ENCODE measurements around the gene PITPNM1. TPM values are rescaled to one million over a fixed set of nuclear protein-coding genes. Genes with fewer than 3 reads are reported as not detected.
"Not testable (repeated sequence)": the region's sequence is repeated elsewhere in the genome, so short reads cannot be mapped to it uniquely, and the experiment has no call there.

PITPNM1 gene
- polyA plus RNA-seq (2013), result 6.5 TPM

GRCh38 chr11:67504950-67505581 is at the start of gene PITPNM1:
Gene PITPNM1 (minus strand): TSS chr11:67505363. CDS start chr11:67504180, 1,183 bp downstream.
- WGBS (ENCODE audit: insufficient coverage), result under 1% methylated on average over 49 of the region's 58 CpGs
- no peaks in the 10 kb centered on the region for H3K9me3 ChIP-seq (ENCODE audit: control extremely low read depth in 1 of 5, control insufficient read depth in 4 of 5, insufficient read depth in 2 of 5, low read depth in 1 of 5, low read length in 4 of 5)
- H3K4me3 ChIP-seq (ENCODE audit: control insufficient read depth in 1 of 7, extremely low read depth in 1 of 7, insufficient read depth in 4 of 7, low read depth in 2 of 7, low read length in 6 of 7), result peak within 1 kb of the TSS; percentile 35 to 82 (median 78)
- H3K27ac ChIP-seq (ENCODE audit: insufficient read depth in 1 of 2, low read depth in 1 of 2, low read length in 2 of 2, poor library complexity in 1 of 2, severe bottlenecking in 2 of 2), result peak within 1 kb of the TSS in 1 of 2 experiments; percentile 55
- POLR2A ChIA-PET, result interaction anchor here (1.1 kb wide), 1 partner anchor 13 kb away, joined by 4 read pairs; no protein-coding TSS in a partner anchor
- peak in 1 of 3 donors; percentile 59 for DNase-seq
- CTCF ChIA-PET, result interaction anchor here (0.9 to 2.0 kb wide), 5 partner anchors 14 to 159 kb away, joined by 3 to 5 read pairs (median 3); no protein-coding TSS in a partner anchor
- H3K27me3 ChIP-seq (replicated peaks in 2 of 5; ENCODE audit: control insufficient read depth in 4 of 5, insufficient read depth in 5 of 5, low read length in 4 of 5), result peaks cover 0 to 22% (median 0%) of the 10 kb centered on the region in 5 experiments
- H3K36me3 ChIP-seq (ENCODE audit: control insufficient read depth in 4 of 4, insufficient read depth in 4 of 4, low read length in 3 of 4), result peaks cover 0 to 16% (median 7%) of the 10 kb centered on the region in 4 experiments
- H3K4me1 ChIP-seq (ENCODE audit: control extremely low read depth in 1 of 4, control insufficient read depth in 4 of 4, insufficient read depth in 4 of 4, low read length in 3 of 4), result peaks cover 0 to 53% (median 47%) of the 10 kb centered on the region in 4 experiments

GRCh38 chr11:67551697-67552096 is 46.5 kb upstream of the PITPNM1 start:
- DNase-seq; H3K27ac ChIP-seq (ENCODE audit: insufficient read depth in 1 of 2, low read depth in 1 of 2, low read length in 2 of 2, poor library complexity in 1 of 2, severe bottlenecking in 2 of 2); H3K4me1 ChIP-seq (ENCODE audit: control extremely low read depth in 1 of 4, control insufficient read depth in 4 of 4, insufficient read depth in 4 of 4, low read length in 3 of 4); H3K4me3 ChIP-seq (ENCODE audit: control insufficient read depth in 1 of 7, extremely low read depth in 1 of 7, insufficient read depth in 4 of 7, low read depth in 2 of 7, low read length in 6 of 7); H3K9me3 ChIP-seq (ENCODE audit: control extremely low read depth in 1 of 5, control insufficient read depth in 4 of 5, insufficient read depth in 2 of 5, low read depth in 1 of 5, low read length in 4 of 5); H3K36me3 ChIP-seq (ENCODE audit: control insufficient read depth in 4 of 4, insufficient read depth in 4 of 4, low read length in 3 of 4); H3K27me3 ChIP-seq (replicated peaks in 2 of 5; ENCODE audit: control insufficient read depth in 4 of 5, insufficient read depth in 5 of 5, low read length in 4 of 5); POLR2A ChIA-PET: not testable (repeated sequence)
- CTCF ChIA-PET, result interaction anchor here (1.4 kb wide), 1 partner anchor 21 kb away, joined by 3 read pairs; no protein-coding TSS in a partner anchor

- DNase-seq, result no peak
- POLR2A ChIA-PET, result no interaction called here
- Histone ChIP-seq H3K27me3 (replicated peaks in 2 of 5; ENCODE audit: control insufficient read depth in 4 of 5, insufficient read depth in 5 of 5, low read length in 4 of 5) (no peaks in the 10 kb centered on the region), H3K36me3 (ENCODE audit: control insufficient read depth in 4 of 4, insufficient read depth in 4 of 4, low read length in 3 of 4) (no peaks in the 10 kb centered on the region), H3K27ac (ENCODE audit: insufficient read depth in 1 of 2, low read depth in 1 of 2, low read length in 2 of 2, poor library complexity in 1 of 2, severe bottlenecking in 2 of 2) (no peak overlapping the region), H3K4me3 (ENCODE audit: control insufficient read depth in 1 of 7, extremely low read depth in 1 of 7, insufficient read depth in 4 of 7, low read depth in 2 of 7, low read length in 6 of 7) (no peak overlapping the region), H3K4me1 (ENCODE audit: control extremely low read depth in 1 of 4, control insufficient read depth in 4 of 4, insufficient read depth in 4 of 4, low read length in 3 of 4) (no peaks in the 10 kb centered on the region), H3K9me3 (ENCODE audit: control extremely low read depth in 1 of 5, control insufficient read depth in 4 of 5, insufficient read depth in 2 of 5, low read depth in 1 of 5, low read length in 4 of 5) (peaks cover 0 to 10% (median 2%) of the 10 kb centered on the region in 5 experiments)
- CTCF ChIA-PET, result interaction anchor here (1.4 kb wide), 1 partner anchor 20 kb away, joined by 3 read pairs; no protein-coding TSS in a partner anchor
Measured at GRCh38 chr11:67551127-67551526, 46.0 kb upstream of the PITPNM1 start.

GRCh38 chr11:67548555-67549110 is 43.5 kb upstream of the PITPNM1 start:
- no peak for DNase-seq

GRCh38 chr11:67548112-67548511 is 42.9 kb upstream of the PITPNM1 start:
- H3K4me1 ChIP-seq (ENCODE audit: control extremely low read depth in 1 of 4, control insufficient read depth in 4 of 4, insufficient read depth in 4 of 4, low read length in 3 of 4); H3K27ac ChIP-seq (ENCODE audit: insufficient read depth in 1 of 2, low read depth in 1 of 2, low read length in 2 of 2, poor library complexity in 1 of 2, severe bottlenecking in 2 of 2); H3K9me3 ChIP-seq (ENCODE audit: control extremely low read depth in 1 of 5, control insufficient read depth in 4 of 5, insufficient read depth in 2 of 5, low read depth in 1 of 5, low read length in 4 of 5); H3K4me3 ChIP-seq (ENCODE audit: control insufficient read depth in 1 of 7, extremely low read depth in 1 of 7, insufficient read depth in 4 of 7, low read depth in 2 of 7, low read length in 6 of 7); DNase-seq; H3K36me3 ChIP-seq (ENCODE audit: control insufficient read depth in 4 of 4, insufficient read depth in 4 of 4, low read length in 3 of 4); CTCF ChIA-PET; H3K27me3 ChIP-seq (replicated peaks in 2 of 5; ENCODE audit: control insufficient read depth in 4 of 5, insufficient read depth in 5 of 5, low read length in 4 of 5); POLR2A ChIA-PET: not testable (repeated sequence)
- 100% methylated on average over 2 of the region's 4 CpGs for WGBS (ENCODE audit: insufficient coverage)

More at GRCh38 chr11:67548555-67549110, 43.5 kb upstream of the PITPNM1 start:
- peaks cover 0 to 10% (median 2%) of the 10 kb centered on the region in 5 experiments for H3K9me3 ChIP-seq (ENCODE audit: control extremely low read depth in 1 of 5, control insufficient read depth in 4 of 5, insufficient read depth in 2 of 5, low read depth in 1 of 5, low read length in 4 of 5)
- POLR2A ChIA-PET, result no interaction called here
- no peaks in the 10 kb centered on the region for H3K4me1 ChIP-seq (ENCODE audit: control extremely low read depth in 1 of 4, control insufficient read depth in 4 of 4, insufficient read depth in 4 of 4, low read length in 3 of 4)
- no peaks in the 10 kb centered on the region for H3K27me3 ChIP-seq (replicated peaks in 2 of 5; ENCODE audit: control insufficient read depth in 4 of 5, insufficient read depth in 5 of 5, low read length in 4 of 5)
- H3K27ac ChIP-seq (ENCODE audit: insufficient read depth in 1 of 2, low read depth in 1 of 2, low read length in 2 of 2, poor library complexity in 1 of 2, severe bottlenecking in 2 of 2), result no peak overlapping the region
- CTCF ChIA-PET, result no interaction called here
- H3K4me3 ChIP-seq (ENCODE audit: control insufficient read depth in 1 of 7, extremely low read depth in 1 of 7, insufficient read depth in 4 of 7, low read depth in 2 of 7, low read length in 6 of 7), result no peak overlapping the region
- H3K36me3 ChIP-seq (ENCODE audit: control insufficient read depth in 4 of 4, insufficient read depth in 4 of 4, low read length in 3 of 4), result no peaks in the 10 kb centered on the region
- 100% methylated on average over 3 of the region's 9 CpGs for WGBS (ENCODE audit: insufficient coverage)

GRCh38 chr11:67545280-67545679 is 40.1 kb upstream of the PITPNM1 start:
- POLR2A ChIA-PET, result no interaction called here
- no peak overlapping the region for H3K4me3 ChIP-seq (ENCODE audit: control insufficient read depth in 1 of 7, extremely low read depth in 1 of 7, insufficient read depth in 4 of 7, low read depth in 2 of 7, low read length in 6 of 7)
- H3K9me3 ChIP-seq (ENCODE audit: control extremely low read depth in 1 of 5, control insufficient read depth in 4 of 5, insufficient read depth in 2 of 5, low read depth in 1 of 5, low read length in 4 of 5), result no peaks in the 10 kb centered on the region
- WGBS (ENCODE audit: insufficient coverage), result 87% methylated on average over 7 of the region's 8 CpGs
- H3K27ac ChIP-seq (ENCODE audit: insufficient read depth in 1 of 2, low read depth in 1 of 2, low read length in 2 of 2, poor library complexity in 1 of 2, severe bottlenecking in 2 of 2), result no peak overlapping the region
- DNase-seq, result no peak
- CTCF ChIA-PET, result interaction anchor here (1.2 to 1.3 kb wide), 2 partner anchors 9 to 18 kb away, joined by 3 to 4 read pairs; no protein-coding TSS in a partner anchor
- no peaks in the 10 kb centered on the region for H3K27me3 ChIP-seq (replicated peaks in 2 of 5; ENCODE audit: control insufficient read depth in 4 of 5, insufficient read depth in 5 of 5, low read length in 4 of 5)
- H3K4me1 ChIP-seq (ENCODE audit: control extremely low read depth in 1 of 4, control insufficient read depth in 4 of 4, insufficient read depth in 4 of 4, low read length in 3 of 4), result no peaks in the 10 kb centered on the region
- H3K36me3 ChIP-seq (ENCODE audit: control insufficient read depth in 4 of 4, insufficient read depth in 4 of 4, low read length in 3 of 4), result no peaks in the 10 kb centered on the region

- Histone ChIP-seq H3K27me3 (replicated peaks in 2 of 5; ENCODE audit: control insufficient read depth in 4 of 5, insufficient read depth in 5 of 5, low read length in 4 of 5) (no peaks in the 10 kb centered on the region), H3K4me3 (ENCODE audit: control insufficient read depth in 1 of 7, extremely low read depth in 1 of 7, insufficient read depth in 4 of 7, low read depth in 2 of 7, low read length in 6 of 7) (no peak overlapping the region), H3K27ac (ENCODE audit: insufficient read depth in 1 of 2, low read depth in 1 of 2, low read length in 2 of 2, poor library complexity in 1 of 2, severe bottlenecking in 2 of 2) (no peak overlapping the region), H3K4me1 (ENCODE audit: control extremely low read depth in 1 of 4, control insufficient read depth in 4 of 4, insufficient read depth in 4 of 4, low read length in 3 of 4) (no peaks in the 10 kb centered on the region), H3K36me3 (ENCODE audit: control insufficient read depth in 4 of 4, insufficient read depth in 4 of 4, low read length in 3 of 4) (no peaks in the 10 kb centered on the region), H3K9me3 (ENCODE audit: control extremely low read depth in 1 of 5, control insufficient read depth in 4 of 5, insufficient read depth in 2 of 5, low read depth in 1 of 5, low read length in 4 of 5) (no peaks in the 10 kb centered on the region)
- CTCF ChIA-PET, result interaction anchor here (1.2 to 1.3 kb wide), 2 partner anchors 8 to 18 kb away, joined by 3 to 4 read pairs; no protein-coding TSS in a partner anchor
- POLR2A ChIA-PET, result no interaction called here
- 94% methylated on average over 9 of the region's 10 CpGs for WGBS (ENCODE audit: insufficient coverage)
- DNase-seq, result no peak
Measured at GRCh38 chr11:67544616-67545242, 39.6 kb upstream of the PITPNM1 start.
